Fibroblast of peridontal ligament (primary cell): ENCODE data around the gene EML5.
"Not testable (repeated sequence)": the region's sequence is repeated elsewhere in the genome, so short reads cannot be mapped to it uniquely, and the experiment has no call there.

Experiments used
- DNase-seq: peaks from one replicate; pipeline ENCODE4 v3.0.0-alpha.2; 2010; ENCODE audit errors: extremely low read depth

Gene EML5

GRCh38 chr14:88792473-88793258 lies at the start of gene EML5:
Gene EML5 (minus strand): TSS chr14:88792953. CDS start chr14:88792503, 450 bp downstream.
- DNase-seq: peak; percentile 29

GRCh38 chr14:88842414-88842813 lies 49.7 kb upstream of the EML5 start:
- no peak for DNase-seq

- DNase-seq: no peak
Observed at GRCh38 chr14:88841741-88842140, 49.0 kb upstream of the EML5 start.

- no peak for DNase-seq
Observed at GRCh38 chr14:88840926-88841325, 48.2 kb upstream of the EML5 start.

- DNase-seq: no peak
Observed at GRCh38 chr14:88838015-88838414, 45.3 kb upstream of the EML5 start.

- no peak for DNase-seq
Observed at GRCh38 chr14:88837495-88837894, 44.7 kb upstream of the EML5 start.

GRCh38 chr14:88835661-88836060 lies 42.9 kb upstream of the EML5 start:
- peak; percentile 38 for DNase-seq

- DNase-seq: peak; percentile 73
Observed at GRCh38 chr14:88834883-88835431, 42.2 kb upstream of the EML5 start.

GRCh38 chr14:88831284-88831683 lies 38.5 kb upstream of the EML5 start:
- DNase-seq: peak; percentile 81

GRCh38 chr14:88829685-88830302 lies 37.0 kb upstream of the EML5 start:
- DNase-seq: no peak

GRCh38 chr14:88829188-88829587 lies 36.4 kb upstream of the EML5 start:
- no peak for DNase-seq

GRCh38 chr14:88825503-88825902 lies 32.8 kb upstream of the EML5 start:
- DNase-seq: no peak

- DNase-seq: peak; percentile 30
Observed at GRCh38 chr14:88825078-88825458, 32.3 kb upstream of the EML5 start.

- peak; percentile 87 for DNase-seq
Observed at GRCh38 chr14:88824314-88825077, 31.7 kb upstream of the EML5 start, which contains the start of gene TTC8. Gene TTC8 (plus strand): TSS chr14:88824651. CDS start chr14:88824708, 57 bp downstream.

GRCh38 chr14:88823968-88824313 lies 31.2 kb upstream of the EML5 start:
- DNase-seq: no peak

- no peak for DNase-seq
Observed at GRCh38 chr14:88821888-88822287, 29.1 kb upstream of the EML5 start.

GRCh38 chr14:88821378-88821777 lies 28.6 kb upstream of the EML5 start:
- no peak for DNase-seq

- DNase-seq: not testable (repeated sequence)
Observed at GRCh38 chr14:88819674-88820073, 26.9 kb upstream of the EML5 start.

- no peak for DNase-seq
Observed at GRCh38 chr14:88818018-88818417, 25.3 kb upstream of the EML5 start.

GRCh38 chr14:88815980-88816379 lies 23.2 kb upstream of the EML5 start:
- no peak for DNase-seq

- no peak for DNase-seq
Observed at GRCh38 chr14:88808359-88808758, 15.6 kb upstream of the EML5 start.

- no peak for DNase-seq
Observed at GRCh38 chr14:88804477-88804876, 11.7 kb upstream of the EML5 start.
